IgD-negative memory B cell (primary cell): ENCODE results near the gene RPL22. TPM values are rescaled to one million over a fixed set of nuclear protein-coding genes. Genes with fewer than 3 reads are reported as not detected.

Source experiments
- H3K27ac Mint-ChIP-seq, 3 donors: one replicate each; pipeline ENCODE4 v1.8.0; 2020 to 2022; ENCODE audit warnings: mild to moderate bottlenecking in 3 of 3, mixed read lengths in 3 of 3, moderate library complexity in 1 of 3
- H3K27me3 Mint-ChIP-seq: one replicate; pipeline ENCODE4 v1.8.0; 2021; ENCODE audit warnings: mixed read lengths
- H3K36me3 Mint-ChIP-seq: one replicate; pipeline ENCODE4 v1.8.0; 2020; ENCODE audit warnings: mild to moderate bottlenecking, mixed read lengths
- H3K4me1 Mint-ChIP-seq, 3 donors: one replicate each; pipeline ENCODE4 v1.8.0; 2020 to 2022; ENCODE audit warnings: mixed read lengths in 3 of 3, mild to moderate bottlenecking in 1 of 3
- H3K4me3 Mint-ChIP-seq, 4 donors: one replicate each; pipeline ENCODE4 v1.8.0; 2020 to 2022; ENCODE audit warnings: mild to moderate bottlenecking in 4 of 4, mixed read lengths in 4 of 4, moderate library complexity in 3 of 4
- H3K9me3 Mint-ChIP-seq, 3 donors: one replicate each; pipeline ENCODE4 v1.8.0; 2020 to 2021; ENCODE audit warnings: mixed read lengths in 3 of 3, mild to moderate bottlenecking in 1 of 3
- polyA plus RNA-seq: library from polyadenylated mRNA; unstranded; fragments of 300-500 nt; fragmentation: Illumina TruSeq; gene quantifications from one replicate; pipeline ENCODE4 v1.2.3, GENCODE V29; 2021

The RPL22 gene
- polyA plus RNA-seq, 1 donor from 2014 or later: 302 TPM

DNA sequence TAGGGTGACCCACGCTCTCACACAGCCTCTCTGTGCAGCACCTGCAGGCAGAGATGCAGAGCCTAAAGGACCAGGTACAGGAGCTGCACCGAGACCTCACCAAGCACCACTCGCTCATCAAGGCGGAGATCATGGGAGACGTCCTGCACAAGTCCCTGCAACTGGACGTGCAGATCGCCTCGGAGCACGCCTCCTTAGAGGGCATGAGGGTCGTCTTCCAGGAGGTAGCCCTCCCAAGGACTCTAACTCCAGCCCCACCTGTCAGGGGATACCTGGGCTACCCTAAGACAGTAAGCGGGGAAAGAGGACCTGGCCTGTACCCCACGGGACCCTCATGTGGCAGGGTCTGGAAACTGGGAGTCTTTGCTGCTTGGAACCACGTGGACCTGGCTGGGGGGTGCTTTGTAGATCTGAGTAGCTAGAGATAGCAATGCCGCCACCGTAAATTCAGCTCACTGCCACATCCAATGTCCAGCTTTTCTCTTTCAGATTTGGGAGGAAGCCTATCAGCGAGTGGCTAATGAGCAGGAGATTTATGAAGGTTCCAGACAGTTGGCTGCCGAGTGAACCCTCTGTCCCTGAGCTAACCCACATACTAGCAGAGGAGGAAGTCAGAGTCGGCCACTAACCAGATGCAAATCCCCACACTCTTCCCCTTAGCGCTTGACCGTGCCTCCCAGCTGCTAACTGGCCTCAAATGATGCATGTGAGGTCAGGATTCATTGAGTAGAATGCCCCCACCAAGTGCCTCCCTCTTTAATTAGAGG is 13.0 kb upstream of the RPL22 start:
- H3K9me3 Mint-ChIP-seq: no peaks in the 10 kb centered on the region
- H3K27ac Mint-ChIP-seq: no peak overlapping the region
- no peaks in the 10 kb centered on the region for H3K36me3 Mint-ChIP-seq
- H3K4me3 Mint-ChIP-seq: peak overlapping the region in 1 of 4 donors; percentile 50
- H3K27me3 Mint-ChIP-seq: peaks cover 35% of the 10 kb centered on the region
- H3K4me1 Mint-ChIP-seq: peaks cover 9 to 15% (median 11%) of the 10 kb centered on the region in 3 donors

DNA sequence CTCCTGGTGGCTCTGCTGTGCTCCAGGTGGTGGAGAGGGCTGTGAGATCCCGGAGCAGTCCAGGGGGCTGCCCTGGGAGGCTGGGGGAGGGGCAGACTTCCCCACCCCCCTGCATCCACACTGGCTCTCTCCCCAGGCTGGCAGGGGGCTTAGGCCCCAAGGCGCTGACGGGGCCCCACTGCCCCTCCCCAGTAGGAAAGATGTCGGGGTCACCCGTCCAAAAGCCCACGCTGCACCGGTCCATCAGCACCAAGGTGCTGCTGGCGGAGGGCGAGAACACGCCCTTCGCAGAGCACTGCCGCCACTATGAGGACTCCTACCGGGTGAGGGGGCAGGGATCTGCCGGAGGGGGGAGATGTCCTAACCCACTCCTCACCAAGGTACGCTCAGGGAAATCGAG is 12.3 kb upstream of the RPL22 start:
- Mint-ChIP-seq H3K4me1 (peaks cover 9 to 17% (median 11%) of the 10 kb centered on the region in 3 donors), H3K9me3 (no peaks in the 10 kb centered on the region), H3K27ac (no peak overlapping the region), H3K27me3 (peaks cover 39% of the 10 kb centered on the region), H3K36me3 (peaks cover 1% of the 10 kb centered on the region), H3K4me3 (peak overlapping the region in 1 of 4 donors; percentile 50)

DNA sequence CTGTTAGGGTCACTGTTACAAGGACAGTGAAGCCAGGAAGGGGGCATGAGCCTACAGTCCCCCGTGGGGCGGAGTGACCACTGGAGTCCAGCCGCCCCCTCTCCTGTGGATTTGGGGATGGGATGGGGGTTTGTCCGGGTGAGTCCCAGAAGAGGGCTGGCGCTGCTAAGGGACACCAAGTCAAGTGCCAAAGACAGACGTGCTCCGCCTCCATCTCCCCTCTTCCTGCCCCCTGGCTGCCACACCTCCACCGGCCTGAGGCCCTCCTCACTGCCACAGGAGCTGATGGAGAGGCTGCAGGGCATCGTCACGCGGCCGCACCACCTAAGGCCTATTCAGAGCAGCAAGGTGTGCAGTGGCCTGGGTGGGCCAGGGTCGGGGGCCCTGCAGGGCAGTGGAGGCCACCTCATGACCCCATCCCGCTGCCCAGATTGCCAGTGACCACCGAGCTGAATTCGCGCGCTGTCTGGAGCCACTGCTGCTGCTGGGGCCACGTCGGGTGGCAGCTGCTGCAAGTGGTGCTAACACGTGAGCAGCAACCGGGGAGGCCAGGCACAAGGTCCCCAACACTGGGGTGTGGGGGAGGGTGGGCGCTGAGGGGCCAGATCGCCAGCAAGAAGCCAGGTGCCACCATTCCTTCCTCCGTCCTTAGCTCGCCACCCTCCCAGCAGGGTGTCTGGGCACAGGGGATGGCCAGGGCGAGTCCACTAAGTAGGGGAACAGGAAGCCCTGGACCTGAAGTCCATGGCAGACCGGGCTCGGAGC is 11.4 kb upstream of the RPL22 start:
- H3K27me3 Mint-ChIP-seq: peaks cover 37% of the 10 kb centered on the region
- peaks cover 1% of the 10 kb centered on the region for H3K36me3 Mint-ChIP-seq
- no peak overlapping the region for H3K27ac Mint-ChIP-seq
- H3K9me3 Mint-ChIP-seq: no peaks in the 10 kb centered on the region
- no peak overlapping the region for H3K4me3 Mint-ChIP-seq
- H3K4me1 Mint-ChIP-seq: peaks cover 9 to 18% (median 11%) of the 10 kb centered on the region in 3 donors

DNA sequence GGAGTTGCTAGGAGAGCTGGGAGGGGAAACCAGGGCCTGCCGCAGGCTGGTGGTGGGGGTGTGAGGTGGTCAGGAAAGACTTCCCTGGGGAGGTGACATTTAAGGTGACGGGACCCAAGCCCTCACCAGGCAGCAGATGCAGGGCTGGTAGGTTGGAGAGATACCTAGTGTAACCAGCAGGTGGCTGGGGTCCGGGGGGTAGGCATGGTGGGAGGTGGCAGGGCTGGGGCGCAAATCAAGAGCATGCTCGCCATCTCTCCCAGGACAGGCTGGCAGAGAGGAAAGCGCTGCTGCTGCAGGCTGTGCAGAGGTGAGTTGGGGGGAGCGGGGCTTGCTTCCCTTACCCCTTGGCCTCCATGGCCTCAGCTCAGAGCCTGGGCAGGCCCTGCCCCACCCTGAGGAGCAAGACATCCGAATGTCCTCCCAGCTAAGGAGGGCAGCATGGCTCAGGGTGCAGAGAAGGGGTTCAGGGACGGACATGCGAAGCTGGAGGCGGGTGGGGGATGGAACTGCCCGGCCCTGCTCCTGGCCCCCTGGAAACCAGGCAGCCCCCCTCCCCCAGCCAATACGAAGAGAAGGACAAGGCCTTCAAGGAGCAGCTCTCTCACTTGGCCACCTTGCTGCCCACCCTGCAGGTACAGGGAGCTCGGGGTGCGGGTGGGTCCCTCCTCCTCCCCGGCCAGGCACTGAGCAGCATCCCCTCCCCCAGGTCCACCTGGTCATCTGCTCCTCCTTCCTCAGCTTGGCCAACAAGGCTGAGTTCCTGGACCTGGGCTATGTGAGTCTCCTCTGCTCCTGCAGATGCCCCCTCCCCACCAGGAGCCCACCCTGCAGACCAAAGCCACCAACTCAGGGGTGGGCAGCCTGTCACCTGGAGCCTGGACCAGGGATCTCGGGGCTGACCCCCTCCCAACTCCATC is 10.5 kb upstream of the RPL22 start:
- H3K4me3 Mint-ChIP-seq: peak overlapping the region; percentile 48 to 86 (median 72)
- H3K36me3 Mint-ChIP-seq: peaks cover 1% of the 10 kb centered on the region
- peaks cover 33% of the 10 kb centered on the region for H3K27me3 Mint-ChIP-seq
- H3K4me1 Mint-ChIP-seq: peaks cover 9 to 18% (median 11%) of the 10 kb centered on the region in 3 donors
- no peaks in the 10 kb centered on the region for H3K9me3 Mint-ChIP-seq
- H3K27ac Mint-ChIP-seq: no peak overlapping the region

DNA sequence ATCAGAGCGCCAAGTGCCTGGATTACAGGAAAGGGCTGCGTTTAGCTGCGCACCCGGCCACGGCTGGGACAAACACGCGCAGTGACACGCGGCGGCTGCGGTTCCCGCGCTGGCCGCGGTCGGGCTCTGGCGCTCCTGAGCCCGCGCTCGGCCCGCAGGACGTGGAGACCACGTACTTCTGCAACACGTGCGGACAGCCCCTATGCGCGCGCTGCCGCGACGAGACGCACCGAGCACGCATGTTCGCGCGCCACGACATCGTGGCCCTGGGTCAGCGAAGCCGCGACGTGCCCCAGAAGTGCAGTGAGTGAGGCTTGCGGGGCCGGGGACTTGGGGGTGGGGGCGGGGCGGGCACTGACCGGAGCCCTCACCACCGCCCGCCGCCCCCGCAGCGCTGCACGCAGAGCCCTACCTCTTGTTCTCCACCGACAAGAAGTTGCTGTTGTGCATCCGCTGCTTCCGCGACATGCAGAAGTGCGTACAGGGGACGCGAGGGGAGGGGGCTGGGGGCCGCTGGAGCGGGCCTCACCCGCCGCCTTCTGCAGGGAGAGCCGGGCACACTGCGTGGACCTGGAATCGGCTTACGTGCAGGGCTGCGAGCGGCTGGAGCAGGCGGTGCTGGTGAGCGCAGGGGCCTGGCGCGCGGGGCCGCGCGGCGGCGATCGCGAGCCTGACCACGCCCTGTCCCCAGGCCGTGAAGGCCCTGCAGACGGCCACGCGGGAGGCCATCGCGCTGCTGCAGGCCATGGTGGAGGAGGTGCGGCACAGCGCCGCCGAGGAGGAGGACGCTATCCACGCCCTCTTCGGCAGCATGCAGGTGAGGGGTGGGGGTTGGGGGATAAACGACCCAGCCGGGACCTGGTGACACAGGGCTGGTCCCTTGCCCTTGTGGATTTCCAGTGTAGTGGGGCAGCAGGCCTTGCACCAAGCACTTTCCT is 9.6 kb upstream of the RPL22 start:
- Mint-ChIP-seq H3K4me3 (peak overlapping the region; percentile 48 to 90 (median 72)), H3K4me1 (peaks cover 9 to 20% (median 11%) of the 10 kb centered on the region in 3 donors), H3K27me3 (peaks cover 37% of the 10 kb centered on the region), H3K27ac (no peak overlapping the region), H3K36me3 (peaks cover 1% of the 10 kb centered on the region), H3K9me3 (no peaks in the 10 kb centered on the region)

DNA sequence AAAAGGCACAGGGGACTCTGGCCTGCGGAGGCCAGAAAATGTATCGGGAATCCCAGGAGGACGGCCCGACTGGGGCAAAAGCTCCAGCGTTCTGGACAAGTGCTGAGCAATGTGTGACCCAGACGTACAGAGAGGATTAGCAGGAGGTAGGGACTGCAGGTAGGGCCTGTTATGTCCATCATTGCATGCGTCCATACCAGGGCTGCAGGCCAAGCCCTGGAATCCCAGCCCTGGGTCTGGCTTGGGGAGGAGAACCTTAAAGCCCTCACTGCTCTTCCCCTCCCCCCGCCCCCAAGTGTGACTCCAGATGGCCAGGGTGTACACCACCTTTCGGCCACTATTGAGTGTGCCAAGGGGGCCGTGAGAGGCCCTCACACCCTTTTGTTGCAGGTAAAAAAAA is 8.5 kb upstream of the RPL22 start:
- H3K4me1 Mint-ChIP-seq: peaks cover 9 to 18% (median 11%) of the 10 kb centered on the region in 3 donors
- peaks cover 35% of the 10 kb centered on the region for H3K27me3 Mint-ChIP-seq
- H3K36me3 Mint-ChIP-seq: peaks cover 1% of the 10 kb centered on the region
- no peak overlapping the region for H3K27ac Mint-ChIP-seq
- H3K9me3 Mint-ChIP-seq: no peaks in the 10 kb centered on the region
- H3K4me3 Mint-ChIP-seq: peak overlapping the region in 2 of 4 donors; percentile 53 to 90

DNA sequence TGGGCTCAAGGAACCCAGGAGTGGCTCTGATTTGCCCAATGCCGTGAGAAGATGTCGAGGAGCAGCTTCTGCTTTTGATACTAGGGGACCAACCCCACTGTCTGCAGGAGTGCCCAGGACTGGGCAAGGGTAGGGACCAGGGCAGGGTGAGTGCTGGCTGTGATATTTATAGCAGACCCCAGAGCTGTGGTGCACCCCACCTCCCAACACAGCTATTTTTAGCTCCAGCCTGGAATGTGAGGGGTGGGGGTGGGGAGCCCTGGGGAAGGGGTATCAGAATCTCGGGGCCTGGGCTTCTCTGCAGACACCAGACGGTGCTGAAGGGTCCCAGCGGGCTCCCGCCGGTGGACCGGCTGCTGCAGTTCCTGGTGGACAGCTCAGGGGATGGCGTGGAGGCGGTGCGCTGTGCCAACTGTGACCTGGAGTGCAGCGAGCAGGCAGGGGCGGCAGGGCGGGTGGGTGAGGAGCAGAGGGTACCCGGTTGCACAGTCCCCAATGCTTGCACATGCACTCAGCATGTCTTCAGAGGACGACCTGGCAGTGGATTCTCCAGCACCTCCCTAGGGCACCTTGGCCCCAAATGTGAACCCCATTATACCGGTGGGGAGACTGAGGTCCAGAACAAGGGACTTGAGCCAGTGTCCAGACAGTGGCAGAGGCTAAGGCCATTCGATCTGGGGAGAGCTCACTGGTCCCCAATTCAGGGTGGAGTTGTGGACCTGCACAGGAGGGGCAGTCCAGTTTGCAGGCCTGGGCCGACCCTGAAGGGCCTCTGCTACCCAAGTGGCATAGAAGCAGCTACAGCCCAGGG is 7.9 kb upstream of the RPL22 start:
- peaks cover 1% of the 10 kb centered on the region for H3K36me3 Mint-ChIP-seq
- H3K4me3 Mint-ChIP-seq: peak overlapping the region; percentile 54 to 80 (median 68)
- no peaks in the 10 kb centered on the region for H3K9me3 Mint-ChIP-seq
- peaks cover 30% of the 10 kb centered on the region for H3K27me3 Mint-ChIP-seq
- H3K27ac Mint-ChIP-seq: no peak overlapping the region
- H3K4me1 Mint-ChIP-seq: peaks cover 4 to 11% (median 5%) of the 10 kb centered on the region in 3 donors

DNA sequence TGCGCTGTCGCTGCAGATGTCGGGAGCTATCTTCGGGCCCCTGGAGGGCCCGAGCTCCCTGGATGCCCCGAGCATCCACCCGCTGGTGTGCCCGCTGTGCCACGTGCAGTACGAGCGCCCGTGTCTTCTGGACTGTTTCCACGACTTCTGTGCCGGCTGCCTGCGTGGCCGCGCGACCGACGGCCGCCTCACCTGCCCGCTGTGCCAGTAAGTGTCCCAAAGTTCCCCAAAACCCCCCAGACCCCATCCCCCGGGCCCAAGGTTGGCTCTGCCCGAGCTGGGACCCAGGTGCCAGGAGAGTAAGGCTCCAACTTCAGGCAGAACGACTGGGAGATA is 7.1 kb upstream of the RPL22 start:
- H3K9me3 Mint-ChIP-seq: no peaks in the 10 kb centered on the region
- H3K4me3 Mint-ChIP-seq: peak overlapping the region; percentile 54 to 80 (median 68)
- H3K36me3 Mint-ChIP-seq: peaks cover 1% of the 10 kb centered on the region
- no peak overlapping the region for H3K27ac Mint-ChIP-seq
- peaks cover 25% of the 10 kb centered on the region for H3K27me3 Mint-ChIP-seq
- H3K4me1 Mint-ChIP-seq: peaks cover 0 to 8% (median 0%) of the 10 kb centered on the region in 3 donors

DNA sequence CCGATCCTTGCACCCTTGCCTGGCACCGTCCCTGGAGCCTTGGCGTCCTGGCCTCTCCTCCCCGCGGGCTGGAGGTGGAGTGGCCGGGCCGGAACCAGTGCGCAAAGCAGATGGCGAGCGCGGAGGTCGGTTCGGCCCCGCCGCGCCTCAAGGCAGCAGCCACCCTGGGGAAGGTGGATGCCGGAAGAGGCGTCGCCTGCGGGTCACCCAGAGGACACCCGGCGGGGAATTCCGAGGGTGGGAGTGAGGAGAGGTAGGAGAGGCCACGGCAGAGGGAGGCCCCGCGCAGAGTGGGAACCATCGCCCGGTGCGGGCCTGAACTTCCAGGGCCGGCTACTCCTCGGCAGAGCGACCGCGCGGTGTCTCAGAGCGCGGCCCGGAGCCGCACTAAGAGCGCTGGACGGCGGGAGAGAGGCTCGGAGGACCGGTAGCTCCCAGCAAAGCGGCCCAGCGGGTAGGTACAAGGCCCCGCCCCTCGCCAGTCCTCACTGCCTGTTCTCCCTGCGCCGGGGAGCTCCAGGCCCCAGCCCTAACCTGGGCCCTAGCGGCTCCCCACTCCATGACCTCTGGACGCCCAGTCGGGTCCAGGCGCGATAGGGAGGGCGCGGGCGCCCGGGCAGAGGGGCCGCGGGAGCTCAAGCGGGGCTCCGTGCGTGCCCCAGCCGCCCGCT is 6.6 kb upstream of the RPL22 start, which contains the start of gene RNF207:
RNF207 (plus strand) TSS at position 271 of the 671 bp plus-strand sequence. CDS start 417 bp downstream, outside the sequence.
- Mint-ChIP-seq H3K9me3 (no peaks in the 10 kb centered on the region), H3K27ac (no peak within 1 kb of the TSS), H3K4me1 (peaks cover 0 to 8% (median 1%) of the 10 kb centered on the region in 3 donors), H3K27me3 (peaks cover 25% of the 10 kb centered on the region), H3K4me3 (peak within 1 kb of the TSS; percentile 76 to 86 (median 84)), H3K36me3 (peaks cover 1% of the 10 kb centered on the region)

DNA sequence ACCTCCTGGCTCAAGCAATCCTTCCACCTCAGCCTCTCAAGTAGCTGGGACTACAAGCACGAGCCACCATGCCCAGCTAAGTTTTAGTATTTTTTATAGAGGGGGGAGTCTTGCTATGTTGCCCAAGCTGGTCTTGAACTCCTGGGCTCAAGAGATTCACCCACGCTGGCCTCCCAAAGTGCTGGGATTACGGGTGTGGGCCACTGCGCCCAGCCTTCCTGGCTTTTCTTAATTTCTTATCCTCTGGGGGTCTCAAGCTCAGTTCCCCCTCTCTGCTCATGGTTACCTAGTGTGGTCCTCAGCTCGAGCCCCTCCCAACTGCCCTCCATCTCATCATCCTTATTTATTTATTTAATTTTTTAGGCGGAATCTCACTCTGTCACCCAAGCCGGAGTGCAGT is 2.9 kb upstream of the RPL22 start:
- H3K36me3 Mint-ChIP-seq: peaks cover 1% of the 10 kb centered on the region
- peaks cover 13% of the 10 kb centered on the region for H3K27me3 Mint-ChIP-seq
- H3K4me1 Mint-ChIP-seq: peaks cover 22 to 32% (median 24%) of the 10 kb centered on the region in 3 donors
- peak overlapping the region in 3 of 4 donors; percentile 20 to 58 (median 38) for H3K4me3 Mint-ChIP-seq
- no peak overlapping the region for H3K27ac Mint-ChIP-seq
- no peaks in the 10 kb centered on the region for H3K9me3 Mint-ChIP-seq

DNA sequence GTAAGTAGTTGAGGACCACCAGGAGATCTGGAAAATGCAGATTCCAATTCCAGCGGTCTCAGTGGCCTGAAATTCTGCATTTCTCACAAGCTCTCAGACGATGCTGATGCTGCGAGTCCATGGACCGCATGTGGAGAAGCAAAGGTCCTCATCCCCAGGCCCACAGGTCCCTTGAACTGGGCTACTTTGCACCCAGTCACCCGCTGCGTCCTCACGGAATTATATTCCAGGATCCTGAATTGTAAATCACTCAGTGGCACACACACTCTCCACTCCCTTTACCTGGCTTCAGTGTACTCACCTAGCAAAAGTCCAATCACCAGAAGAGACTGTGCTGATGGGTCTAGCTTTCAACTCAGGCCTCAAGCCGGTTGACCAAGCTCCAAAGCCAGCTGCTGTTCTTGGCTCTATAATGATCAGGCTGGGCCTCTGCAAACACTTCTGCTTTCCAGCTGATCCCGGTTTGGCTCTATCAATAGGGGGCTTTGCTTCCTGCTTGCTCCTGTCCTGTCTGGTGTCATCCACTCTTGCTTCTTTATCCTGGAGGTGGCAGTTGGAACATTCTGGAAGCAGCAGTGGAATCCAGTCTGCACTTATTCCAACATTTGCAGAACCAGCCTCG is 904 bp upstream of the RPL22 start:
- H3K27ac Mint-ChIP-seq: peak overlapping the region; percentile 79 to 93 (median 86)
- H3K9me3 Mint-ChIP-seq: no peaks in the 10 kb centered on the region
- H3K4me3 Mint-ChIP-seq: peak overlapping the region; percentile 89 to 99 (median 94)
- H3K36me3 Mint-ChIP-seq: peaks cover 4% of the 10 kb centered on the region
- peaks cover 31 to 36% (median 33%) of the 10 kb centered on the region in 3 donors for H3K4me1 Mint-ChIP-seq
- H3K27me3 Mint-ChIP-seq: peaks cover 9% of the 10 kb centered on the region

DNA sequence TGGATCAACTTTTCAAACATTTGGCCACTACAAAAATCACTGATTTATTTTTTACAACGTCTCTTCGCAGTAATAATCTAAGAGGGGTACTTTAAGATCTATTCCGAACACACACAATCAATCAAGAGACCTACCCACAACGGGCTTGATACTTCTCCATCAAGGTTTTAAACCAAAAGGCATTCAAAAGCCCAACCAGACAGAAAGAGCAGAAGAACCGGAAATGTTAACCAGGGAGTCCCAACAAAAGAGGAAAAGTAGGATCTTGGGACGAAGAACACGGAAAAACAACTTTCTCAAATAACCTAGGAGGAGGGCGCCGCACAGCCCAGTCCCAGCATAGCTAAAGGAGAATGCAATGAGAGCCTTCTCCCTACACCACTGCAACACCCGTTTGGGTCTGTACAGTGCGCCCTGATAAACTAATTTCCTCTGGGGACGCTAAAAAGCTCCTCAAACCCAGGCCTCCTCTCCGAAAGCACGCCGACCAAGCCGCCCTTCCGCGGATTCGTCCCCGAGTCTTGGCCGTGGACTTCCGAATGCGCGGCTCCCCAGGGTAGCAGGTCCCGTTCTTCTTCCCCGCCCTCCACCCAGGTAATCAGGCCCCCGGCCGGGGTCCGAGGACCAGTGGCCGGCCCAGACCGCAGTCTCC is 623 bp downstream of the RPL22 start:
- Mint-ChIP-seq H3K27me3 (no peaks in the 10 kb centered on the region), H3K4me3 (peak overlapping the region; percentile 89 to 99 (median 94)), H3K36me3 (peaks cover 4% of the 10 kb centered on the region), H3K27ac (peak overlapping the region; percentile 79 to 86 (median 81)), H3K4me1 (peaks cover 31 to 34% (median 33%) of the 10 kb centered on the region in 3 donors), H3K9me3 (no peaks in the 10 kb centered on the region)
